HepG2 (cell line): ENCODE measurements around the gene COX7A2L.

Experiments used
- ATF3 ChIP-seq: sonication (generic); formaldehyde crosslinking; IDR thresholded peaks from 2 replicates; pipeline ENCODE4 v1.4.0; 2020; ENCODE audit warnings: missing genetic modification reagents
- CTCF ChIP-seq: sonication (generic); formaldehyde crosslinking; IDR thresholded peaks from 2 replicates; pipeline ENCODE4 v1.5.0; 2020; ENCODE audit warnings: mild to moderate bottlenecking, missing genetic modification reagents, moderate library complexity
- DMTF1 ChIP-seq: sonication (generic); formaldehyde crosslinking; IDR thresholded peaks from 2 replicates; pipeline ENCODE4 v1.4.0; 2020; ENCODE audit warnings: mild to moderate bottlenecking, missing genetic modification reagents
- ELF1 ChIP-seq: sonication (generic); formaldehyde crosslinking; IDR thresholded peaks from 2 replicates; pipeline ENCODE4 v1.4.0; 2020; ENCODE audit warnings: missing genetic modification reagents
- FOXJ3 ChIP-seq: sonication (generic); formaldehyde crosslinking; IDR thresholded peaks from 2 replicates; pipeline ENCODE4 v1.4.0; 2020; ENCODE audit warnings: missing genetic modification reagents, mild to moderate bottlenecking, borderline replicate concordance
- HINFP ChIP-seq: sonication (generic); formaldehyde crosslinking; IDR thresholded peaks from 2 replicates; pipeline ENCODE4 v1.4.0; 2020; ENCODE audit warnings: low read depth, mild to moderate bottlenecking, missing genetic modification reagents
- NCOA2 ChIP-seq: sonication (generic); formaldehyde crosslinking; IDR thresholded peaks from 2 replicates; pipeline ENCODE4 v1.8.0; 2022; ENCODE audit warnings: inconsistent platforms
- POLR2A ChIP-seq, 2 experiments: IDR thresholded peaks; 2 replicates each; pipeline ENCODE4 v1.6.1; 2011; ENCODE audit warnings: low read depth in 2 of 2, low read length in 2 of 2, mild to moderate bottlenecking in 1 of 2, moderate library complexity in 1 of 2; ENCODE audit not compliant: insufficient read depth in 1 of 2
- TEAD2 ChIP-seq: sonication (generic); formaldehyde crosslinking; IDR thresholded peaks from 2 replicates; pipeline ENCODE4 v1.9.0; 2021; ENCODE audit warnings: missing genetic modification reagents
- ZKSCAN1 ChIP-seq: fragments of 150-350 bp; IDR thresholded peaks from 2 replicates; pipeline ENCODE4 v1.6.1; 2014; ENCODE audit warnings: low read length
- ZNF121 ChIP-seq: sonication (generic); formaldehyde crosslinking; IDR thresholded peaks from 2 replicates; pipeline ENCODE4 v1.5.0; 2020; ENCODE audit warnings: mild to moderate bottlenecking, missing genetic modification reagents
- ZNF205 ChIP-seq: IDR thresholded peaks from 2 replicates; pipeline ENCODE4 v1.6.1; 2018; ENCODE audit warnings: missing biosample characterization, missing genetic modification reagents
- ZNF207 ChIP-seq: fragments of 450-650 bp; IDR thresholded peaks from 2 replicates; pipeline ENCODE4 v1.6.1; 2016; ENCODE audit warnings: antibody characterized with exemption, borderline replicate concordance
- ZNF362 ChIP-seq: sonication (generic); formaldehyde crosslinking; IDR thresholded peaks from 2 replicates; pipeline ENCODE4 v1.4.0; 2020; ENCODE audit warnings: missing genetic modification reagents, mild to moderate bottlenecking, borderline replicate concordance

GRCh38 chr2:42300527-42300926, 60.5 kb downstream of the COX7A2L start:
- TF ChIP-seq HINFP (CRISPR knock-in tag): no peak
- TF ChIP-seq FOXJ3: no peak
- TF ChIP-seq CTCF: no peak
- TF ChIP-seq ZKSCAN1: no peak
- TF ChIP-seq ZNF362 (CRISPR knock-in tag): no peak
- no peak; a peak in 1 of 4 replicates for TF ChIP-seq POLR2A (IDR thresholded peaks at IDR 0.05; ENCODE audit: insufficient read depth in 1 of 2, low read depth in 2 of 2, low read length in 2 of 2)
- no peak for TF ChIP-seq ZNF121
- no peak for TF ChIP-seq ZNF205 (CRISPR knock-in tag)
- TF ChIP-seq DMTF1 (CRISPR knock-in tag): no peak
- no peak for TF ChIP-seq ELF1
- no peak for TF ChIP-seq NCOA2
- no peak for TF ChIP-seq ZNF207
- TF ChIP-seq TEAD2 (CRISPR knock-in tag): no peak
- no peak for TF ChIP-seq ATF3 (CRISPR knock-in tag)
